HG03439 (cell line): ENCODE results near the gene CTBP1.

Source experiments
- ATAC-seq: cut with Tn5 transposase; IDR thresholded peaks from one replicate; pipeline ENCODE4 v1.9.1; 2021; ENCODE audit warnings: mild to moderate bottlenecking, moderate library complexity; ENCODE audit not compliant: unreplicated experiment

Gene CTBP1

DNA sequence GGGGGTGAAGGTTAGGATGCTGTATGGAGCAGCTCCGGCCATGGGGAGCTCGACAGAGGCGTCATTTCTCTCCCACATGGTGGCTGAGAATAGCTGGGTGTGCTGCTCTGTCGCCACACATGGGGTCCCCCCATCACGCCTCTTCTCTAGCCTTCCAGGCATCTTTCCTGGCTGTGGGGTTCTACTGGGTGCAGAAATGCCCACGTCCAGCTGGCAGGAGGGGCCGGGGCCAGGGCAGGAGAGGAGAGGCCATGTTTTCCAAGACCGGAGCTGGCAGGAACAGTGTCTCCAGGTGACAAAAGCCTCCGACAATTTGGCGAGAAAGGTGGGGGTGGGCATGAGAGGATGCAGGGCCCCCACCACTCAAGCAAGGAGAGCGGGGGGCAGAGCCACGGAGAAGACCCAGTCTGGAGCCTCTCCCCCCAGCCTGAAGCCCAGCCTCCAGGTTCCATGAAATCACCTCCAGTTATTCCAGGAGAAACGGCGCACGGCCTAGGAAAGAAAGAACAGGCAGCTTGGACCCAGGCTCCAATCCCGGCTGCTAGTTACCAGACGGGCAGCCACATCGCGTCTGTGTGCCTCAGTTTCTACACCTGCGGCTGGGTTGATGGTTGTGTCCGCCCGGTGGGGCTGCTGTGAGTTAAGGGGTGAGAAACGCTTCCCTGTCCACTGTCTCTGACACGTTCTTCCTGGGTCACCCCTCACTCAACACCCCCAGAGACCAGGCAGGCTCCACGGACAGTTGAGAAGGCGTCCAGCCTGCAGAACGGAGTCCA is 49.2 kb downstream of the CTBP1 start:
- no peak for ATAC-seq

DNA sequence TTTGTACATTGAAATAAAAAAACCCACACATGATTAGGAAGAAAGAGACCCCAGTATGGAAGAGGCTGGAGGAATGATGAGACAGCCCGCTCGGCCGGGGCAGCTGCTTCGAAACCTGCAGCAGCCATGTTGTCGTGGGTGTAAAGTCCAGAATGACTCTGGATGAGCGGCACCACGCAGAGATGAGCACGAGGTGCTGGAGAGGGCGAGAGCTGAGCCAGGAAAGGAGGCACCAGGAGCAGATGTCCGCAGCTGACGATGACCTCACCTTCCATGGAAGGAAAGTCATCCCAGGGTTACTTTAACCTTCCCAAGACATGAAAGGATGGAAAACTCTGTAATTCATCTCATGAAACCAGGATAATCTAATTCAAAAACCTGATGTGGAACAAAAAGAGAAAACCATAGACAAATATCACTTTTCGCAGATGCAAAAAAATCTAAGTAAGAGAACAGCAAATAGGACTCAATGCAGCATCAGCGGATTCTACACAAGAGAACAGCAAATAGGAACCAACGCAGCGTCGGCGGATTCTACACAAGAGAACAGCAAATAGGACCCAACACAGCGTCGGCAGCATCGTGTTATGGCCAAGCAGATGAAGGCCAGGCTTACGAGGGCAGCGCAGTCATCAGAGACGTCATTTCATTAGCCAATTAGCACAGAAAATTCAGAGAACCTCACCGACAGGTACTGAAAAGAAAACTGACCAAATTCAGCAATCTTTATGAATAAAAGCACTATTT is 50.7 kb downstream of the CTBP1 start:
- no peak for ATAC-seq

DNA sequence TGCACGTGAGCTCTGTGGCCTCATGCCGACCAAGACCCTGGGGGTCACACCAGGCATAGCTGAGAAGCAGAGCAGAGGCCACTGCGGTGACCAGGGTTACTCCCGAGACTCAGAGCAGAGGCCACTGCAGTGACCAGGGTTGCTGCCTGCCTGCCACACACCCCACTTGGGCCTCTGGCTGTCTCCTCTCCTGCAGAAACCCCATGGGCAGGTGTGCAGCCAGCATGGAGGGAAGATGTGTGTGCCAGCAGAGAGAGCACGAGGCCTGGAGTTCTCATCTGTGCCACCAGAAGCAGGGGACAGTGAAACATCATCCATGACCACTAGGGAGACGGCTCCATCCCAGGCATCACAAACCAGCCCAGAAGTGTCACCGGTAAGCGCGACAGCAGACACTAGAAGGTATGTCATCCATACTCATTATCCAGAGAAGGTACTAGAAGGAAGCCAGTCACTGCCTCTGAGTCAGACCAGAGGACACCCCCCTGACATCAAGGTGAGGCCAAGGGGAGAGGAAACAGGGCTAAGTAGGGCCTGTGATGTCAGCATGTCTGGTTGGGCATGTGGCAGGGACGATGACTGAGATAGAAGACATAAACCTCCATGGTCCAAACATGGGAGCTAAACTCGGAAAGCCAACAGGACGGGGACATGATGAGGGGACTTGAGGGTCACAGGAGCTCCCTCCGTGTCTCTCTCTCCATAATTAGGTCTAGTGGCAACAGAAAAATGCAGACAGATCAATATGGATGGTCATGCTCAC is 52.3 kb downstream of the CTBP1 start:
- ATAC-seq = no peak

DNA sequence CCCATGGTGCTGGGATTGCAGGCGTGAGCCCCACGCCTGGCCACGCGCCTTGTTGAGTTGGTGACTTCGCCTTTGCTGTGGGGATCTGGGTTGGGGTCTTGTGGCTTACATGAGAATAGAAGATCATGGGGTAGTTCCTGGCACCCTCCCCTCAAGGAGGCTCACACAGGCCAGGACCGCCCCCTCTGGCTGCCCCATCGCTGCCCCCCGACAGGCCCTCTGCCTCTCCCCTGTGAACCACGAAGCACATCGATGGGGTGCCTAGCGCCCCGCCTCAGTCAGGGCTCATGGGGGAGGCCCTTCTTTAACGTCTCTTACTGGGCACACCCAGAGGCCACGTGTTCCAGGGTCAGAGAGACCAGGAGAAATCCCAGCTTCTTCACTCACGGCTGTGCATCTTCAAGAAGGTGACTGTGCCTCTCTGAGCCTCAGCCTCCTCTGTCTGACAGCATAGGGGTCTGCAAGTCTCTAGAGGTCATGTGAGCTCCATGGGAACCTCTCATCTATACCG is 53.0 kb downstream of the CTBP1 start:
- ATAC-seq = no peak

DNA sequence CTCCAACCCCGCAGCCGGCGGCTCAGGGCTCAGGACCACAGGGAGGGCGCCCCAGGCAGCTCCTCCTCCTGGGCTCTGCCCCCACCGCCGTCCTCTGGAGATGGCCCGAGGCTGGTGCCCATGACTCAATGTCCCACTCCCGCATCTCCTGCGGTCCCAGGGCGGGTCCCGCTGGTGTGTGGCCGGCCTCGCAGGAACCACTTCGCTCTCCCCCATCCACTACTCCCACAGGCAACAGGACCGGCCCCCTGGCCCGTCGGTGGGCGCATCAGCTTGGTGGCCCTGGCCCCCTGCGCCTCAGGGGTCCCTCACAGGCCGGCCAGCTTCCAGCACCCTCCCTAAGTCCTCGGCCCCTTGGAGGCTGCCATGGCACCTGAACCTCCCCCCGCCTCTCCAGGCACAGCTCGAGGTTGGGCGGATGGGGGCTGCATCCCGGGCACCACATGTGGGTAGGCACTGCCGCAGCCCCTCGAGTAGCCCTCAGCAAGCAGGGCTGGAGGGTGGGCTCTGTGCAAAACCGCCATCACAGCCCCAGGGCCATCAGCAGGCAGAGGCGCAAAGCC is 53.7 kb downstream of the CTBP1 start:
- no peak for ATAC-seq

DNA sequence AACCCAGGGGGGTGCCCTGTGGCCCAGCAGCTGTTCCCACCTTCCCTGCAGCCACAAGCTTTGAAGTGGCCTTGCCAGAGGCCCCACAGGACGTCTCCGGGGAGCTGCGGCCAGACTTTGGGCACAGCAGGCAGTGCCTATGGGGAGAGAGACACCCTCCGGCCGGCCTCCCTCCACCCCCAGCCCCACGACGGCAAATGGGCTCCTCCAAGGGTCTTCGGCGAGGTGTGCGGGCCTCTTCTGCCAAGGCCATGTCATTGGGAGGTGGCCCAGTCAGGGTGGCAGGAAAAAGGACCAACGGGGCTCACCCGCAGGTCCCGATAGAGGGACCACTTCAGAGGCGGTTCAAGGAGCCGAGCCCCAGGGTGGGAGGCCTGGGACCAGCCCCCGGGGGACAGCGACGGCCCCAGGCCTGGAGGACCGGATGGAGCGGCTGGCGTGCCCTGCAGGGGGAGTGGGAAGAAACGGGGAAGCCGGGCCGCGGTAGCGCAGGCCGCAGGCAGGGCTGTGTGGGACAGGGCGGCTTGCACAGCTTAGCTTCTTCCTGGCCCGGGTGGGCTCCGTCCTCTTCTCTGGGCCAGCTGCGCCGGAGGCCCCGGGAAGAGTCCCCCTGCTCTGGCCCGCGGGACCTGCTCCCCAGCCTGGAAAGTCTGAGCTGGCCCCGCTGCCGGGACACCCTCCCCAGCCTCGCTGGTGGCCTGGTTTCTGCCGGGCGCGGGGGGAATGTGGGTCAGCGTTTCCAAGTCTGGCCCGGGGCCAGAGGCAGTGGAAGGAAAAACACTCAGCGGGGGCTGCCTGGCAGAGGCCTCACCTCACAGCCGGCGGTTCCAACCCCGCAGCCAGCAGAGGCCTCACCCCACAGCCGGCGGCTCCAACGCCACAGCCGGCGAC is 54.7 kb downstream of the CTBP1 start:
- ATAC-seq = no peak

DNA sequence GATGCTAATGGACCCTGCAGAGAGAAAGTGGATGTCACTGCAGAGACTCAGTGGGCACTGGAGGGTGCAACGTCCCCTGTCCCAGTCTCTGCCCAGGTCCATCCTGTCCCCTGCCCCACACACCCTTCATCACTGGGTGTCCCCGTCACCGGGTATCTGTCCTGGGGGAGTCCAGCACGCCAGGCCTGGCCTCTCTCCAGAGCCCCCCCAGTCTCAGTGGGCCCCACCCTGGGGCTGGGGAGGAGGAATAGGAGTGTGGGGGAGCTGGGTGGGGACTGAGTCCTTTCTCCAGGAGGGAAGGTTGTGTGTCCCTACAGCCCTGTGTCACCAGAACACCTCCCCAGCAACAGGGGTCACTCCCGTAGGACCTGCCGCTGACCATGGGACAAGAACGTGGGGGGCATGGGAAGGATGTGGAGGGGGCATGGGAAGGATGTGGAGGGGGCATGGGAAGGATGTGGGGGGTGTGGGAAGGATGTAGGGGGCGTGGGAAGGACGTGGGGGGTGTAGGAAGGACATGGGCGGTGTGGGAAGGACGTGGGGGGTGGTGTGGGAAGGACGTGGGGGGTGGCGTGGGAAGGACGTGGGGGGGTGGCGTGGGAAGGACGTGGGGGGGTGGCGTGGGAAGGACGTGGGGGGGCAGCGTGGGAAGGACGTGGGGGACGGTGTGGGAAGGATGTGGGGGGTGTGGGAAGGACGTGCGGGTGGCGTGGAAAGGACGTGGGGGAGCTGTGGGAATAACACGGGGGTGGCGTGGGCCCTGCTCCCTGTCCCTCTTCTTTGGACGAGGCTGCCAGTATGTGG is 55.5 kb downstream of the CTBP1 start:
- no peak for ATAC-seq

DNA sequence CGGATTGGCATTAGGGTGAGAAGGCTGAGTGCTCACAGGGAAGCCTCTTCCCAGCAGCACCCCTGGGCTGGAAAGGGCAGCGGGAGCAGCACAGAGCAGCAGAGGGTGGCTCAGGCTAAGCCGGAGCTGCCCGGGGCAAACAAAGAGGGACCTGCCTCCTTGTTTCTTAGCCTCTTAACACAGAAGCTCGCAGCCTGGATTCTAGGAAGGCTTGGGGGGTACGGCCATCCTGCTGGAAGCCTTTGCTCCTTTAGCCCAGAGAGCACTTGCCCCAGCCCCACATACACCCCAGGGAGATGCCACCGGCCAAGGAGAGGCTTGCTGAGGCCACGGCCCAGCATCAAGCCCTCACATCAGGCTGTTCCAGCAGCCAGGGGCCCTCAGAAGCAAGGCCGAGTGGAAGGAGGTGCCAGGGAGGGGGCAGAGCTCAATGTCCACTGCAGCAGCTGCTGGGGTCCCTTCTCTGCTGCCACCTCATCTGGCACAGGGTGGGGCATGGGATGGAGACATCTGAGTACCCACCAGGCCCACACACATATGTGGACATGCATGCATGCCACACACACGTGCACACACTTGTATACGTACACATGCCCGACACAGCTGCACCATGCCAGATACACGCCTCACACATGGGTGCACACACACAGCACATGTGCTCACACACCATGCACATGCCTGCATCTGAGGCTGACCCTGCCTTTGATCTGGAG is 56.3 kb downstream of the CTBP1 start:
- ATAC-seq = no peak

DNA sequence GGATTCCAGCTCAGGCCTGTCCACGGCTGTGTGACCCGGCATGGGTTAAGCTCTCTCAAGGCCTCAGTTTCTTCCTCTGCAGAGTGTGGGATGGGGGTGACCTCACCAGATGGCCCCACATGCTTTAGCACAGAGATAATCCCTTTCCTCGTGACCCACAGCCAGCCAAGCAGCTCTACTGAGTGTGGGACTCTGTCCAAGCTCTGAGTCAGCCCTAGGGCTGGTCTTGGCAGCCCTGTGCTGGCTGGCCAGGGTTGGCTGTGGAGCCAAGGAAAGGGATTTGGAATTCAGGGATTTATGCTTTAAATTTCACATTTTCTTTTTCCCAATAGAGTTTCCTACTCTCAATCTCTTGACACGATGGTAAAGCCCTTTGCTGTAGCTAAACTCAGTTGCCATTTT is 56.8 kb downstream of the CTBP1 start:
- ATAC-seq = no peak

DNA sequence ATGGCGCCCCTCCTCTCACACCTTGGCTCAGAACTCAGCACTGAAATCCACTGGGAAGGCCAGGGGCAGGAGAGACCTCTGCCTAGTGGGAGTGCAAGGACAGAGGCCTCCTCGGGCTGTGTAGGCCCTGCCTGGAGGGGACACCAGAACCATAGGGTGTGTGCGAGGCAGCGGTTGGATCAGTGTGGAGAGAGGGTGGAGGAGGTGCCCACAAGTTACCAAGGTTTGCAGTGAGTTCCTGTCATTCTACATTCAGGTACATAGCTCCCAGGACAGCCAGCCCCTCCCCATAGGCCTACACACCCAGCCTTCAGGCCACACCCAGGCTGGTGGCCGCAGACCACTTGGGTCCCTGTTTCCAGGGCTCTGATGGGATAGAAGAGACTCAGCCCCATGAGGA is 57.3 kb downstream of the CTBP1 start:
- no peak for ATAC-seq

DNA sequence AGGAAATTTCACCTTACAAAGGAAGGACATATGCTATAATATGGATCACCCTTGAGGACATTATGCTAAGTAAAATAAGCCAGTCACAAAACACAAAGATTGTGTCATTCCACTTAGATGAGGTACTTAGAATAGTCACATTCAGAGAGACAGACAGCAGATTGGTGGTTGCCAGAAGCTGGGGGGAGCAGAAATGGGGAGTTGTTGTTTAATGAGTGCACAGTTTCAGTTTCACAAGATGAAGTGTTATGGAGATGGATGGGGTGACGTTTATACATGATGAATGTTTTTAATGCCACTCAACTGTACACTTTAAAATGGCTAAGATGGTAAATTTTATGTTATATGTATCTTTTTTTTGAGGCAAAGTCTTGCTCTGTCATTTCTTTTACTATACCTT is 61.7 kb downstream of the CTBP1 start:
- peak; percentile 45 for ATAC-seq

DNA sequence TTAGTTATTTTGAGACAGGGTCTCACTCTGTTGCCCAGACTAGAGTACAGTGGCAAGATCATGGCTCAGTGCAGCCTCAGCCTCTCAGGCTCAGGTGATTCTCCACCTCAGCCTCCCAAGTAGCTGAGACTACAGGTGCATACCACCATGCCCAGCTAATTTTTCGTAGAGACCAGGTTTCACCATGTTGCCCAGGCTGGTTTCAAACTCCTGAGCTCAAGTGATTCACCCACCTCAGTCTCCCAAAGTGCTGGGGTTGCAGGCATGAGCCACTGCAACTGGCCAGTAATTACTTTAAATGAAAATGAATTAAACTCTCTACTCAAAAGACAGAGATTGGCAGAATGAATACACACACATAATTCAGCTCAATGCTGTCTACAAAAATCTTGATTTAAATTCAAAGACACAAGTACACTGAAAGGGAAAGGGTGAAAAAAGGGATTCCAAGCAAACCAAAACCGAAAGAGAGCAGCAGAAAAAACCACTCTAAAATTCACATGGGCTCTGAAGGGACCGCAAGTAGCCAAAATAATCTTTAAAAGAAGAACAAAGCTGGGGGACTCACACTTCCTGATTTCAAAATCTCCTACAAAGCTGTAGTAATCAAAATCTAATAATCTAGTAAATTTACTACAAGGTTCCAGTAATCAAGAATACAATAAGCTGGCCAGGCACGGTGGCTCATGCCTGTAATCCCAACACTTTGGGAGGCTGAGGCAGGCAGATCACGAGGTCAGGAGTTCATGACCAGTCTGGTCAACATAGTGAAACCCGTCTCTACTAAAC is 64.8 kb downstream of the CTBP1 start:
- peak; percentile 61 for ATAC-seq

DNA sequence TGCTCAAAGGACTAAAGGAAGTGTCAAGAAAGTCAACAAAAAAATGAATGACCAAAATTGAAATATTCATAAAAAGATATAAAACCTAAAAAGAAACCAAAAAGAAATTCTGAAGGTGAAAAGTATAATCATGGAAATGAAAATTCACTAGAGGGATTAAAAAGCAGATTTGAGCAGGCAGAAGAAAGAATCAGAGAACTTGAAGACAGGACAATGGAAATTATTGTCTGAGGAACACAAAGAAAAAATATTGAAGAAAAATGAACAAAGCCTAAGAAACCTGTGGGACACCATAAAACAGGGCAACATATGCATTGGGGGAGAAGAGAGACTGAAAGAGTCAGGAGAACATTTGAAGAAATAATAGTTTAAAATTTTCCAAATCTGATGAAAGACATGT is 66.6 kb downstream of the CTBP1 start:
- ATAC-seq = no peak

DNA sequence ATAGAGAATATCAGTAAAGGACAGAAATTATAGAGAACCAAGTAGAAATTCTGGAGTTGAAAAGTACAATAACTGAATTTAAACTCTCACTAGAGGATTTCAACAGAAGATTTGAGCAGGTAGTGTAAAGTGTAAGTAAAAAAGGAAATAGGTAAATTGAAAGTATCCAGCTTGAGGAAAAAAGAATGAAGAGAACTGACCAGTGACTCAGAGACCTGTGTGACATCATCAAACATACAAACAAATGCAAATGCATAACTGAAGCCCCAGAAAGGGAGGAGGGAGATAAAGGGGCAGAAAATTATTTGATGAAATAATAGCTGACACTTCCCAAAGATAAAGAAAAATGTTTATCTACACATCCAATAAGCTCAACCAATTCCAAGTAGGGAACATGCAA is 68.3 kb downstream of the CTBP1 start:
- ATAC-seq = no peak

DNA sequence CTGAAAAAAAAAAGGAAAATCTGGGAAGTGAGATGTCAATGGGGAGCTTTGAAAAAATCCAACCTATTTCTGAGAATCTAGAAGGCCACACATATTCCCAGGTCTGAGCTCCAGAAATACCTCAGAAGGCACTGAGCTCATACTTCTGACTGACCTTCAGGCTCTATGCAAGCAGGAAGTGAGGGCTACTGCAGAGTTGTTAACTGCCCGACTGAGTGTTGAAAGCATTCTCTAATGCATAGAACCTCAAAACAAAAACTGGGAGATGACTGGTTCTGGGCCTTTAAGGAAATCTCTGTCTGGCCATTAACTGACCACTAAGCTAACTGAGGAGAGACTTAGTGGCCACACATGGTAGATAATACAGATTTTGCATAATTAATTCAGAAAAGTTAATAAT is 69.0 kb downstream of the CTBP1 start:
- no peak for ATAC-seq

DNA sequence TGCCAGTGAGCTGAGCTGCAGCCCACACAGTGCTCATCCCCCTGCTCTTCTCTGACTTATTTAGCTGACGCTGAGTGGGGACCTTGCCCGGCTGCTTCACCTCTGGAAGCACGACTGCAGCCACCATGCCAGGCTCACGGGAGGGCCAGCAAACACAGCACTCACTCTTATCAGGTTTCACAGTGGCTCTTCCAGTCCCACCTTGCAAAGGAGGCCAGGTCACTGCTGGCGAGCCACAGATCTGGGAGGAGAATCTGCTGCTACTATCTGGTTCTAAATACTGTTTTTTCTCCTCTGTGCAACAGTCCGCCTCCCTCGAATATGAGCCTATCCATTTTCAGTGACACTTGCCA is 69.9 kb downstream of the CTBP1 start:
- ATAC-seq = no peak

DNA sequence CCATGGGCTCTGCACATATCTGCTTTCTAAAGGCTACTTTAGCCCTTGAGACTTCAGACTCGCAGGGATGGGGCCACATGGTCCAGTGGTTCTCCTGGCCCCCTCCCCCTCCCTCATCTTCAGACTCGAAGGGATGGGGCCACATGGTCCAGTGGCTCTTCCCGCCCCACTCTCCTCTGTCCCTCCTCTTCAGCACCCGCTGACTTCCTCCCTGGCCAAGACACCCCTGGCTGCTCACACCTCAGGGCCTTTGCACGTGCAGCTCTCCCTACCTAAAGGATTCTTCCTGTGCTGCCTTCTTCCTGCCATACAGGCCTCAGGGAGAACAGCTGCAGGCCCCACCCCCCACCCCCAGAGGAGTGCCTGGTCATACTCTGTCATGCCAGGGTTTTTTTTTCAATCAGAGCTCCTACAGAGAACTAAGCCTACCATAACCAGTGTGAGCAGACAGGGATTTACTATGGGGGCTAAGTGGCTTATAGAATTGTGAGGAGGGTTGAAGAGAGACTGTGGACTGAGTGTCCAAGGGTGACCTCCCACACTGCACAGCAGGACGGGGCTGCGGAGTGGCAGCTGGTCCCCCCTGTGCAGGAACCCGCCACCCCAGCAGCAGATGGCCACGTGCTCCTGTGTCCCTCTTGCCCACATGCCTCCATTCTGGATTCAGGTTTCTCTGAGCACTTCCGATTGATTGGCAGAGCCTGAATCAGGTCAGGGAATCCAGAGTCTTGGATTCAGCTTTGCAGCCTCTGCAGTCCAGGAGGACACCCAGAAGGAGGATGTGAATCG is 70.4 kb downstream of the CTBP1 start:
- ATAC-seq = no peak
